GM10248 (cell line): Measurements from ENCODE around the gene C3orf49.

ENCODE experiments used
- CTCF ChIA-PET: fragments of 300-600 bp; sonication (Branson Sonifier 250); formaldehyde crosslinking; extraction: SDS; loops from one replicate; lab custom pipeline; 2021; ENCODE audit warnings: antibody characterized with exemption; lab: Yijun Ruan, JAX
- POLR2A ChIA-PET: fragments of 350-650 bp; sonication (Branson Sonifier 250); formaldehyde crosslinking; extraction: SDS; loops from one replicate; lab custom pipeline; 2020; ENCODE audit warnings: antibody characterized with exemption; lab: Yijun Ruan, JAX
- DNase-seq: peaks from one replicate; pipeline ENCODE4 v3.0.0; 2012; ENCODE audit errors: extremely low spot score
- TF ChIP-seq, protein P1 (sequence below): IDR thresholded peaks from 2 replicates; pipeline ENCODE4 v1.5.1; 2012; ENCODE audit warnings: mild to moderate bottlenecking, low read depth; ENCODE audit errors: extremely low read depth, missing control alignments, control extremely low read depth

C3orf49 gene, protein sequence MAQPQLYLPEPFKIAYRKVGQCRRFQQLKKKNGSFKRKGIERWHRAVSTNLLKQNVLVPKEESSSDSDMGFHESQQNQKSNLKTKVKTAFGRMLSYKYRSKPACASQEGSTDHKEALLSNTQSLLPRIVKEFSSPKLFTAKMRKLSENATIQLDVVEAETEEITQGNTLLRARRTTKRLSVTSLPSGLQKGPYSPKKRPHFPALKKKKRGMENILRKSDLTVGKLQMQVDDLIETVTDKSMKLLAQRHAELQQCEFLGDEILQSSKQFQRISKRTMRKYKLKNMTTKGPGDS

DNA sequence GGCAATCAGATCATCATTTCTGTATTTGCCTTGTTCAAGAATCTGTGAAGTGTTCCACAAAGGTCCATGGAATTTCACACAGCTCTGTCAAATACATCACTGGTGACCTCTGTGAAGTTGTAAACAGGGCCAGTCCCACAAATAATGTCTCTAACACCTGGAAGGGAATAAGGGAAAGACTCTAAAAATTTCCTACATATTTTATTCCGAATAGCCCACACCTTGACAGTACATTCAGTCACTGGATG, at the start of gene C3orf49:
Gene C3orf49 (plus strand): TSS at position 149 of the 248 bp plus-strand sequence. CDS start 173 bp downstream, outside the sequence.
- CTCF ChIA-PET: interaction anchor here (0.6 to 11.4 kb wide), 19 partner anchors 8 to 1195 kb away, joined by 3 to 194 read pairs (median 5); no protein-coding TSS in a partner anchor
- POLR2A ChIA-PET: no interaction called here
- DNase-seq: no peak
- TF ChIP-seq, protein P1, sequence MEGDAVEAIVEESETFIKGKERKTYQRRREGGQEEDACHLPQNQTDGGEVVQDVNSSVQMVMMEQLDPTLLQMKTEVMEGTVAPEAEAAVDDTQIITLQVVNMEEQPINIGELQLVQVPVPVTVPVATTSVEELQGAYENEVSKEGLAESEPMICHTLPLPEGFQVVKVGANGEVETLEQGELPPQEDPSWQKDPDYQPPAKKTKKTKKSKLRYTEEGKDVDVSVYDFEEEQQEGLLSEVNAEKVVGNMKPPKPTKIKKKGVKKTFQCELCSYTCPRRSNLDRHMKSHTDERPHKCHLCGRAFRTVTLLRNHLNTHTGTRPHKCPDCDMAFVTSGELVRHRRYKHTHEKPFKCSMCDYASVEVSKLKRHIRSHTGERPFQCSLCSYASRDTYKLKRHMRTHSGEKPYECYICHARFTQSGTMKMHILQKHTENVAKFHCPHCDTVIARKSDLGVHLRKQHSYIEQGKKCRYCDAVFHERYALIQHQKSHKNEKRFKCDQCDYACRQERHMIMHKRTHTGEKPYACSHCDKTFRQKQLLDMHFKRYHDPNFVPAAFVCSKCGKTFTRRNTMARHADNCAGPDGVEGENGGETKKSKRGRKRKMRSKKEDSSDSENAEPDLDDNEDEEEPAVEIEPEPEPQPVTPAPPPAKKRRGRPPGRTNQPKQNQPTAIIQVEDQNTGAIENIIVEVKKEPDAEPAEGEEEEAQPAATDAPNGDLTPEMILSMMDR: no peak

DNA sequence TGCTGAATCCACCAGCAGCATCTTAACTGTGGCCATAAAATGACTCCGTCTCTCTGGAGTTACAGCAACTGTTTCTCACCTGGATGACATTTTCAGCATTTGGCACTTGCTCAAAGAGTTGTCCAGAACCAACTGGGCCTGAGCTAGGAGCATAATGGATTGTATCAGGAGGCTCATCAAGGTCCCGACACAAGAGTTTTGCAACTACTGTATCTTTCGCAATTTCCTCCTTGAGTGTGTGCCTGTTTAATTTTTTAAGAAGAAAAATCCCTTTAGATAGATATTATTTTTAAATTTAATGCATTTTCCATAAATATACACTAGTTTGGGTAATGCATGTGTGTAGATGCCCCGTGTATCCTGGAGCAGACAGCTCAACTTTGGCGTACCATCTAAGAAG, 44.3 kb upstream of the C3orf49 start:
- TF ChIP-seq, protein P1: no peak
- no peak for DNase-seq
- ChIA-PET CTCF (no interaction called here), POLR2A (no interaction called here)

DNA sequence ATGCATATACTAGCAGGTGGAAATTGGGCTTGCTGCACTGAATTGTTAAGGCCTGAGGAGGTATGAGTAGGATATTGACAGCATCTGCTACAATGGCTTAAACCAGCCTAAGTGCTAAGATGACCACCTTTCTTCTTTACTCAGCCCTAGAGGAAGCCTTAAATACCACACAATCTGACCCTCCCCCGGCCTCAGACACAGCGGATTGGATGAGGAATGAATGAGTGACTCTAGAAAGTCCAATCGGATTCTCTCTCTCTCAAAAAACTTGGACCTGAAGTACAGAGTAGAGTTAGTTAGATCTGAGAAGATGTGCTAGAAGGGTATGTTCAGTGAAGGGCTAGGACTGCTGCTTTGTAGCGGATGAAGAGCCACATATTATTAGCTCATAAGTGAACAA, 39.9 kb upstream of the C3orf49 start:
- ChIA-PET CTCF (interaction anchor here (1.3 kb wide), 1 partner anchor 39 kb away, joined by 3 read pairs; no protein-coding TSS in a partner anchor), POLR2A (no interaction called here)
- TF ChIP-seq, protein P1: no peak
- no peak for DNase-seq

DNA sequence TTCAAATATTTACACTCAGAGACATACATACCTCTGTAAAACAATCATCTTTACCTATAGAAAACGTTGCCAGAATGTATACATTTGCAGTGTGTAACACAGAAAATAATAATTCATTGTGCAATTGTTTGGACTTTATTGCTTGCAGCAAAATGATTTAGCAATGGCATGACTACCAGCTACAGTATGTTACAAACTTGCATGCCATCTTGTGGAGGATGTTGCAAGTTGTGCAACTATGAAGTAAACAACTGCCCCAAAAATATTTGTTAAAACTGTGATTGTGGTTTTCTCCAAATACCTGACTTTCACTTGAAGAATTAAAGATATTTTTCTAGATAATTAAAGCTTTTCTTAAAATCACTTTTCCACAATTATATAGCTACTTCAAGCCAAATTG, 27.1 kb upstream of the C3orf49 start:
- POLR2A ChIA-PET: no interaction called here
- CTCF ChIA-PET: no interaction called here
- TF ChIP-seq, protein P1: no peak
- DNase-seq: no peak

DNA sequence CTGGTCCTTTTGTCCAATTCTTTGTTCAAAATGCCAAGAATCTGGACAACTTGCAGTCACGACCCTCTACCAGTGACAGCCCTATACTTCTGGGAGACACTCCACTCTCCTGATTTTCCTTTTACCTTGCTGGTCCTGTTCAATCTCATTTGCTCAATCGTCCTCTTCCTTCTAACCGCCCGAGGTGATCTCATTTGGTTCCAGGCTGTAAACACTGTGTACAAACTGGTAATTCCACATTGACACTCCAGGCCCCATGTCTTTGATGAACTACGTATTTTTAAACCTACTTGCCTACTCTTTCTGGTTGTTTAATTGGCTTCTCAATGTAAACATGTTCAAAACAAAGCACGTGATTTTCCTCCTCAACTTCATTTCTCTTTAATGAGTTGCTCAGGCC, 23.7 kb upstream of the C3orf49 start:
- CTCF ChIA-PET: no interaction called here
- no peak for DNase-seq
- POLR2A ChIA-PET: no interaction called here
- TF ChIP-seq, protein P1: no peak

DNA sequence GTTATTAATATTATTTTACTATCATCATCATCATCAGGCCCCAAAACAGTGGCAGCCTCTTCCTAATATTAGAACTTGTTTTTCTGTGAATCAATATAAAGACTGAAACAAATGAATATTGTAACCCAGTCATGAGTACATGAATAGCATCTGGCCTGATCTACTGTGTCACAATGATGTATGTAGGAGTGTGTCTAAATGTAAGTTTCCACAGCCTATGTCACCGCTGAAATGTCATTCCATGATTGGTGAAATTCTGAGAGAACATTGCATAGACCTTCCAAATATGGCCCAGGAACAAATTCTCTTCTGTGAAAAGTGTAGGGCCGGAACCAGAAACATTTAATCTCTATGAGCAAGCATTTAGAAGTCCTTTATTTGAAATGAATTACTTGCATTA, 20.6 kb upstream of the C3orf49 start:
- TF ChIP-seq, protein P1: no peak
- no peak for DNase-seq
- CTCF ChIA-PET: interaction anchor here (1.3 kb wide), 1 partner anchor 448 kb away, joined by 5 read pairs; no protein-coding TSS in a partner anchor
- POLR2A ChIA-PET: no interaction called here

DNA sequence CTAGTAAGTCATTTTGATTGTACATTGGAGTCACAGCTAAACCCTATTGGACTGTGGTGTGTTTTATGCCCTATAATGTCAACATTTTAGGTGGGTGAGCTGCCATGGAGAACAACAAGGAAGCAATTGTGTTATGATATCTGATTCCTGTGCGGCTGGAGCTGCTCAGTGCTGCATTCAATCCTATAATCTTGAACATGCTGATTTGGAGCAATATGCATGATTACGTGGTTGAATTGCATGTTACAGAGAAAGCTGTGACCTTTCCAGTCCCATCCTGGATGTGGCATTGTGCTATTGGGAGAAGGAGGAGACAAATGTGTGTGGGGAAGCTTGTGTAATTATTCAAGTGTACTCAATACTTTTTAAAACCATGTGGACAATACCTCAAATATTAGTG, 20.1 kb upstream of the C3orf49 start:
- ChIA-PET CTCF (interaction anchor here (1.3 kb wide), 1 partner anchor 448 kb away, joined by 5 read pairs; no protein-coding TSS in a partner anchor), POLR2A (no interaction called here)
- DNase-seq: no peak
- TF ChIP-seq, protein P1: no peak
